NCI-H2227 (cell line): ENCODE data around the gene XYLT1.
A peak's percentile ranks its signal among the peaks of the same experiment; 100 is the strongest.
"Not testable (repeated sequence)": the region's sequence is repeated elsewhere in the genome, so short reads cannot be mapped to it uniquely, and the experiment has no call there.

Source experiments
- DNase-seq: peaks from one replicate; lab custom pipeline; 2025; ENCODE audit not compliant: unreplicated experiment; lab: John Stamatoyannopoulos, UW

Gene XYLT1

DNA sequence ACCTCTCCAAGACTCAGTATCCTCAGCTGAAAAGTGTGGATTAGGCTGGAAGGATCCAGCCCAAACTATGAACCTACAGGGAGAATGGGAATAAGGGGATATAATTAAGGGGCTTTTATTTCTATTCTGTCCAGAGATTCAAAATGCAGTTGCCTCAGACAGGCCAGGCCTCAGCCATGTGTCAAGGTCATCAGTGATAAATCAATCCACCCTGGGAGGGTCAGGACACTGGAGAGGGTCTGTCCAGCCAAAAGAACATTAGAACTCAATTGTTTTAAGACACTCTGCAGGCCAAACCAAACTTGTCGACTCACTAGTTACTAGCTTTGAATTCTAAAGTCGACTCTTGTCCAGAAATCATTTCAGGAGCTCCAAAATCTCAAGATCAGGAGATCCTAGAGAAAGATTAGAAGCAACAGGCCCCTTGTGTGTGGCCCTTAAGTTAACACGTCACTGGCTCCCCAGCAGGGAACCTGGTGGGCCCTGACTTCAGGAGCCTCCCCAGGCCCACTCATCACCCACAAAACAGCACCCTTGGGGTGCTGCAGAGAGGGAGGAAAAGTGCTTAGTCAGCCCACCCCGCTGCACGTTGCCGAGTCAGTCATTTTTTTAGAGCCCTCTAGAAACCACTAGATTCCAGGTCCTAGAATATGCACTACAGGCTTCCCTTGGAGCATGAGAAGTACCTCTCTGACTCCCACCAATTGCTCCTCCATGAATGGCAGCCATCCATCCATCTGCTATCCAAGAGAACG lies 156.8 kb downstream of the XYLT1 start:
- no peak for DNase-seq

DNA sequence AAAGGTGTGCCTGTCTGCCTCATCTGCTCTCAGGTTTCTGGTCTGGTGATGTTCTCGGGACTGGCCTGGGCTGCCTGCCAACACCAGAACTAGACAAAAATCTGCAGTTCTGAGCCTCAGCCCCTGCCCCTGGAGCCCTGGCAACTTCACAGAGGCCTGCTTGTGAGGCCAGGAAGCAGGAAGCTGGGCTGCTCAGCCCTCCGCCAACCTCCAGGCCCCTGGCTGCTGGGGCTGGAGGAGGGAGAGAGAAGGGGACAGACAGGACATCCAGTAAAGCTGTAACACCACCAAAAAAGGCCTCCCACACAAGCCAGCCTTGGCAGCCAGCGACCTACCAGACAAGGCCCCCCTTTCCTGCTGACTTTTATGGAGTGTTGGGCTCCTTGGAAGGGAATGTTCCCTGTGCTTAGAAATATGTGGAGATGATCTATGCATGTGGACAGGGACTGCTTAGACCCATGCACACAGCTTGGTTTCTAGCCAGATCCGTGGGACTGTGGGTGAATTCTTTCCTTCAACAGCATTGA lies 157.6 kb downstream of the XYLT1 start:
- DNase-seq = no peak

DNA sequence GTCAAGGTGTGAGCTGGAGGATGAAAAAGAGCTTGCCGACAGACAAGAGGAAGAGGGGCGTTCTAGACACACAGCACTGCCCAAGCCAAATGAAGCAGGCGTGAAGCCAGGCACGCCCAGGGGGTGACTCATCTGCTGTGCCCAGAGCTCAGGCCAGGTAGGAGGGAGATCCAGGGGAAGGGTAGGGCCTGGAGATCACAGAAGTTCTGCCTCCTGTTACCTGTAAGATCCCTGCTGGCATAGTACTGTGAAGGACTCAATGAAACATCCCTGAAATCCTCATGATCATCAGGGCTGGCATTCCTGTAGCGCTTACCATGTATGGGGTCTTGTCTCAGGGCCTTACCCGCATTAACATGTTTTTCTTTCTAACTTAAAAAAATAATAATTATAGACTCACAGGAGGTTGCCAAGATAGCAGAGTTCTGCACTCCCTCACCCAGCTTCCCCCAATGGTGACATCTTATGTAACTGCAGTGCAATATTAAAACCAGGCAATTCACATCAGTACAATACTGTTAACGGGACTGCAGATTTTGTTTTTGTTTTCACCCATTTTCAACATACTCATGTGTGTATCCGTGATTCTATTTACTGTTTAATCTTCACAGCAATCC lies 158.6 kb downstream of the XYLT1 start:
- DNase-seq = no peak

DNA sequence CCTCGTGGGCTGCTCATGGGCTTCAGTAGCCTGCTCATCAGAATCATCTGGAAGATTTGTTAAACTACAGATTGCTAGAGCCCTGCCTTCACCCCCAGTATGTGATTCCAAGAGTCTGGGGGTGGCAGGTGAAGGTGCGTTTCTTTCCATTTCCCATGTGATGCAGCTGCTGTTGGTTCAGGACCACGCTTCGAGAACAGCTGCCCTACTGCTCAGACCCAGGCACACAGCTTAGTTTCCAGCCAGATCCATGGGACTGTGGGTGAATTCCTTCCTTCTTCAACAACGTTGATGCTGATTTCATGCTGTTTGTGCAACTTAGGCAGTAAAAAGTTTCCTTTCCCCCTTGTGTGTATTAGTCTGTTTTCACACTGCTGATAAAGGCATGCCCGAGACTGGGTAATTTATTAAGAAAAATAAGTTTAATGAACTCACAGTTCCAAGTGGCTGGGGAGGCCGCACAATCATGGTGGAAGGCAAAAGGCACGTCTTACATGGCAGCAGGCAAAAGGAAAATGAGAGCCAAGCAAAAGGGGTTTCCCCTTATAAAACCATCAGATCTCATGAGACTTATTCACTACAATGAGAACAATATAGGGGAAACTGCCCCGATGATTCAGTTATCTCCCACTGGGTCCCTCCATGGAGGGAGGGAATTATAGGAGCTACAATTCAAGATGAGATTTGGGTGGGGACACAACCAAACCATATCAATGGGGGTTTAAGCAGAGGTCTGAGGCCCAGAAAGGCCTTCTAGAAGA lies 159.2 kb downstream of the XYLT1 start:
- DNase-seq = no peak

DNA sequence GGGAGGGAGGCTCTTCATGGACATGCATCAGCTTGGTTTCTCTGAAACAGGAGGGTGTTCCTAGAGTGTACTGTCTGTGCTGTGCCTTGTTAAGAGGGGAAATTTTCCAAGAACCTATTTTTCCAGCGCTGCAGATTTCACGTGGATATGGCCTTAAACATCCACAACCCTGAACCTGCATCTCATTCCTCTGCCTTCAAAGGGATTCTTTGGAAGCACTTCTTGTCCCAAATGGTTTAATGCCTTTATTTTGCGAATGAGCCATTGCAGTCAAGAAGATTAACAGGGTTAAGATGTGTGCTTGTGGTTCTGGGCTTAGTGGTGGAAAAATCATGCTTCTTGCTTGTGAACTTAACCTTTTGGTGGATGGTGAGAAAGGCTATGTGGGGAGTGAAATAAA lies 161.2 kb downstream of the XYLT1 start:
- no peak for DNase-seq

DNA sequence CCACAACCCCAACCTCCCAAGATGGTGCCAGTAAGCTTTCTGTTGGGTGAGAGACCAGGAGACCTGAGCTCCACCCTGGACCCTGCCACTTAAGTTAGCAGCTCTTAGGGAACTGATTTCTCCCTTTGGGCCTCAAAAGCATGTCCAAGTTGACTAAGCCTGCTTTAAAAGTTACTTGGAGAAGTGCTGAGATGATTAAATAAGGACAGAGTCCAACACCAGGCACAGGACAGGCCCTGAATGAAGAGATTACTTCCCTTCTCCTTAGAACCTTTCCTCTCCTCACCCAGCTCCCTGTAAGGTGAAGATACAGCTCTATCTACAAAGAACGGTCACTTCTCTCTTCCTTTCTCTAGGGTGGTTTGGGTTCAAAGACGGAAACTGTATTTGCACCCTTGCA lies 162.6 kb downstream of the XYLT1 start:
- DNase-seq = no peak

DNA sequence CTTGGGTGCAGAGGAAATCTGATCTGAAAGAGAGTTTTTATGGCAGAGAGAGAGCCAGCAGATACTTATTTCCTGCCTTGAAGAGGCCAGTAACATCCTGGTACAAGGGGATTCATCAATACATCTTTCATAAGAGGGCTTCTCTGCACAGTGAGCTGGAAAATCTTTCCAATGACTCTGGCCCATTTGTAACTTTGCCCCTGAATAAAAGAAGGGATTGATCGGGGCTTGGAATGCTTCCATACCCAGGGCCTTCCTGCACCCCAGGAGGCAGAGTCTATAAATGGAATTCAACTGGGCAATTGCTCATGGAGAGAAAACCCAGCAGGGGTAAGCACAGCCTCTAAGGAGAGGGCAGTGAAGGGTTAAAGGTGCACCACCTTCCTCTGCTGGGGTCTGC lies 163.3 kb downstream of the XYLT1 start:
- DNase-seq = no peak

DNA sequence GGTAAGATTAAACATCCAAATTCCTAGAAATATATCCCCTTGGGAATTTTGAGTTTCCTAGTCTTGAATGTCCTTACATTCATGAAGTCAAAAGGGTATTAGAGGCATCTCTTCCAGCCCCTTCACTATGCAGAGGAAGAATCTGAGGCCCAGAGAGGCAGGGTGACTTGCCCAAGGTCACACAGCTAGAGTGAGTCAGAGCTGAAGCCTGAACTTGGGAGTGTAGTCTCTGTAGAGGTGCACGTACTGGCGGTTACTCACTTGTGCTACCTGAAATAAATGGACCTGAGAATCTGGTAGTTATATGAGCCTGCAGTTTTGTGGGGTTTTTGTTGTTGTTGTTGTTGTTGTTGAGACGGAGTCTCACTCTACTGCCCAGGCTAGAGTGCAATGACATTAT lies 164.0 kb downstream of the XYLT1 start:
- DNase-seq = no peak

DNA sequence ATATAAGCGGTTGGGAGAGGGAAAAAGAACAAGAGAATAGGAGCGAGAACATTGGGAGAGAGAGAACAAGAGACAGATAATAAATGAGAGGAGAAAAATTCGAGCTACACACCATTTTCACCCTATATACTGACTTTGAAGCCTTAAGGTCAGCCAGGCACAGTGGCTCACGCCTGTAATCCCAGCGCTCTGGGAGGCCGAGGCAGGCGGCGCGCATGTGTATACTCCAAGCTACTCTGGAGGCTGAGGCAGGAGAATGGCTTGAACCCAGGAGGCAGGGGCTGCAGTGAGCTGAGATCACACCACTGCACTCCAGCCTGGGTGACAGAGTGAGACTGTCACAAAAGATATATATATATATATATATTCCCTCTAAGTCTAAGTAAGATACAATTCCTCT lies 164.5 kb downstream of the XYLT1 start:
- DNase-seq = not testable (repeated sequence)

DNA sequence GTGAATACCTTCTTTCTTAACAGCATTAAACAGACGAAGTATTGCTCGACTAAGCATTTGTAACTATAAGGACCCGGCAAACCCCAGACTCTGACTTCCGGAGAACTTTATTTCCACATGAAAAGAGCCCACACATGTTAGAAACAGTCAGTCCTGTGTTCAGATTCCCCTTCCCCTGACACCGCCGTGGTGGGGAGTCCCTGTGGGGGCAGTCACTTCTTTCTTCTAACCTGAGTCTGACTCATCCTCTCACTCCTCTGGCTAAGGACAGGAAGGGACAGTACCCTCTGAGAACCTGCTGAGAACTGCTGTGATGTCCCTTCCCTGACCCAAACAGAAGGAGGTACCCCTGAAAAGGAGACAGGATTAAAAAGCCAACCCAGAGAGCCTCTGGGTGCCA lies 165.1 kb downstream of the XYLT1 start:
- DNase-seq = no peak

DNA sequence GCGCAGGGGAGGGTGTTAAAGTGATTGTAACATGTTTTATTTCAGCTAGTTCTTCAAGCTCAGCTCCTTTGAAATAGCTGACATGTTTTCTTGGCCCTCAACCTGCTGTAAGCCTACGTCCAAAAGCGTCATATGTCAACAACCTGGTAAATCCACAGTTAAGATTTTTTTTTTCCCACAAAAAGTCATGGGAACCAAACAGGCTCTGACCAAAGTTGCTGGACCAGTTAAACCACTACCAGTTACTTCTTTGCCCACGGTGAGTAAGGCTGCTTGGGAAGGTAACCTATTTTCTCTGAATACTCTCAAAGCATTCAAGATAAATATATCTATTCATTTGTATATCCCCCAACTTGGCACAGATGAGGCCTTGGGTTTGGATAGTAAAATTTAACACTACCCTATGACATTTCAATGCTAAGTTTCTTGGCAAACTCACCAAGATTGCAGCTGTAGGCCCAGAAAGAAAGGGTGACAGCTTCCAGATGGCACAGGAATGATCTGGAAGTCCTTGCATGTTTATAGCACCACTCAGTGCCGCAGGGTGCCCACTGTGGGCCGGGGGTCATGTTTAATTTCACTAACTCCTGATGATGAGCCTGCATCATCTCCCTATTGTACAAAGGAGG lies 166.2 kb downstream of the XYLT1 start:
- DNase-seq = no peak

DNA sequence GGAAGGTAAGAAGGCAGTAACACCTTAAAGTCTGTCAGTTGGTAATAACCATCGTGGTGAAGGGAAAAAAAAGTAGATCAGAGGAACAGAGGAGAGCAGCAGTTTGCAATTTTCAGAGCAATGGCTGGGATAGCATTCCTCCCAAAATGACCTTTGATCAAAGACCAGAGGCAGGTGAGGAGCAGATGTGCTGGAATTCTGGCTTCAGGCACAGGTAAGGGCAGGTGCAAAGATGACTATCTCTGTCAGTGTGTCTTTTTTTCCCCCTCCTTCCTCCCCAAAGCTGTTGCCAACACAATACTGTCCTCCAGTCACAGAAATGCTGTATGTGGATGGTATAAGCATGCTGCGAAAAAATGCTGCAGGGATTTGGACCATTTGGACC lies 166.7 kb downstream of the XYLT1 start:
- DNase-seq = no peak

DNA sequence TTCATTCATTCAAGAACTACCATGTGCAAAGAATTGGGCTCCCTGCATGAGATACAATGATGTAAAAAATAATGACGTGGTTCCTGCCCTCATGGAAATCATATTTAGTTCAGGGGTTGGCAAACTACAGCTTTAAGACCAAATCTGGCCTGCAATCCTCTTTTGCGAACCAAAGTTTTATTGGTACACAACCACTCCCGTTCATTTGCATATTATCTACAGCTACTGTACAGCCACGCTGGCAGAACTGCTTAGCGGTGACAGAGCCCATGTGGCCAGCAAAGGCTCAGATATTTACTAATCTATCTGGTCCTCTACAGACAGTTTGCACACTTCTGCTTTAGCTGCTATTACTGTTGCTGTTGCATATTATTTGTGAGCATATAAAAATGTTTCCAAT lies 167.7 kb downstream of the XYLT1 start:
- DNase-seq = no peak

DNA sequence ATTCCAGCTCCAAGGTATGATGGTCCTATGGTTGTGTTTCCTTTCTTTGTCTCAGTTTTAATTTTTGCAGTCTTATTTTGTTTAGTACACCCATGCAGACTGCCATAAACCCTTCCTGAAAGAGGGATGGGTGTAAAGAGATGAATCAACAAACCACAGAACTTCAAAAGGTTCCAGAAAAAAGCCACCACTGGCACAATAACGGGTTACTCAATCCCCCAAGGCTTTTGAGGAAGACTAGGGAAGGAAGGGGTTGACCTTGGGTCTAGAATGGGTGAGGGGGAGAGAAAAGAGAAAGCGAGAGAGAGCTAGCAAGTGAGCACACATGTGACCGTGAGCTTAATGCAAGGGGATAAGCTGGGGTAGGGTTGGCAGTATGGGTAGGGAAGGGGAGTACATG lies 168.1 kb downstream of the XYLT1 start:
- no peak for DNase-seq

DNA sequence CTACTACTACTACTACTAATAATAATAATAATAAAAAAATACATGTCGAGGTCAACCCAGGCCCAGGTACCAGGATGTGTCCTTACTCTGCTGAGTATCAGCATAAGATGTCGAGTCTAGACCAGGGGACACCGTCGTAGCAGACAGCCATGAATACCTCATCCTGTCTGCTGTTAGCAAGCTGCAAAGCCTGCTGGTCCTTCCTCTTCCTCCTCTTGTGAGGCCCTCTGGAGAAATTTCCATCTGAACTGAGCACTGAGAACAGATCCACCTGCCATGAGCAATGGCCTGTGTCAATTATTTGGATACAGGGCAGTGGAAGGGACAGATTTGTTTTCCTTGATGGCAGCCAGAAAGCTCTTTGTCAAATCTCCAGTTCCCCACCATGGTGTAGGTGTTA lies 168.5 kb downstream of the XYLT1 start:
- DNase-seq = no peak

DNA sequence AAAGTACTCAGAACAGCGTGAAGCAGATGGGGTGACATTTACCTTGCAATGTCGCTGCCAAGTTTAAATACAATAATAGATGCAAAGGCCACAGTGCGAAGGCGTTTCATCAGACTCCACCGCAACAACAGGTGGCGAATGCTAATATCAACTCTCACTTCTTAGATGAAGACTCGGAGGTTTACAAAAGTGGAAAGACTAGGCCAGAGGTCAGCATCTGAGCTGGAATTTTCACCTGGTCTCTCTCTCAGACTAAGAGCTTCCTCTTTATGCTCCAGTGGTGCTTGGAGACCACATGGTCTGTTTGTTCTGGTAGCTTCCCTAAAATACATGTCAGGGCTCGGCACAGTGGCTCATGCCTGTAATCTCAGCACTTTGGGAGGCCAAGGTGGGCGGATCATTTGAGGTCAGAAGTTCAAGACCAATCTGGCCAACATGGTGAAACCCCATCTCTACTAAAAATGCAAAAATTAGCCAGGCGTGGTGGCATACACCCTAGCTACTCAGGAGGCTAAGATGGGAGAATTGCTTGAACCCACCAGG lies 169.1 kb downstream of the XYLT1 start:
- no peak for DNase-seq

DNA sequence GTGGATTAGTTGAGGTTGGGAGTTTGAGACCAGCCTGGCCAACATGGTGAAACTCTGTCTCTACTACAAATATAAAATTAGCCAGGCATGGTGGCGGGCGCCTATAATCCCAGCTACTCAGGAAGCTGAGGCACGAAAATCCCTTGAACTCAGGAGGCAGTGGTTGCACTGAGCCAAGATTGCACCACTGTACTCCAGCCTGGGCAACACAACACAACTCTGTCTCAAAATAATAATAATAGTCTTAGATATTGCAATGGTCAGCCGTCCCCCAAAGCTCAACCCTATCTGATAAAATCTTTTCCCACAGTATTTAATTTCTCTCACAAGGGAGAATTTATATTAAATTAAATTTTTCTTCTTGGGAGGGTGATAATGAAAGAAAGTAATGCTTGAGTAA lies 169.6 kb downstream of the XYLT1 start:
- DNase-seq = no peak

DNA sequence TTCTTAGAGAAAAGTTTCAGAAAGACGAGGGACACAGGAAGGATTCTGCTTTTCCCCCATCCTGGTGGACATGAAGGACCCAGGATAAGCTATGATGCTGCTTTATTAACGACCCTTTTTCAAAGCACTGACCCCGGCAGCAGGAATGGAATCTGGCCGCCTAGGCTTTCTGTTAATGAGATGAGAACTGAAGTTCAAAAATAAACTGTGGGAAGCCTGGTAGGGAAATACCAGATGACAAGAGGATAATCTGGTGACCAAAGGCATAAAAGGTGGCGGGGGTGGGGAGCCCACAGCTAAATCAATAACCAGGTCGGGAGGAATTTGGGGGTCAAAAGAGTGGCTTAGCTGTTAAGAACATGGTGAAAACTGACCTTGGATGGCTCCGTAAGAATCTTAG lies 171.0 kb downstream of the XYLT1 start:
- no peak for DNase-seq

DNA sequence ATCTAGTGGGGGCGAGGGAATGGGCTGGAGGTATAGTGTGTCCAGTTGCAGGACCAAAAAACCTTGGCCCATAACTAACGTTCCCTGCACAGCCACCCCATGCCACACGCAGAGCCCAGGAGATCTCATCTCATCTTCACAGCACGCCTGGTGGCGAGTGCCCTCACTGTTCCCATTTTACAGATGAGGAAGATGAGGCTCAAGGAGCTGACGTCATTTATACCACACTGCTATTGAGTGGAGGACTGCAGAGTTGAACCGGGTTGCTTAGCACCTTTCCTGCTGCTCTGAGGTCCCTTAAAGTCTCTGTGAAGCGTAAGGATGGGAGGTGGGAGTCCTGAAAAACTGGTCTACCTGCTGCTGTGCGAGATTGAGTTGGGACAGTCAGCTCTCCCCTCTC lies 172.5 kb downstream of the XYLT1 start:
- DNase-seq = no peak

DNA sequence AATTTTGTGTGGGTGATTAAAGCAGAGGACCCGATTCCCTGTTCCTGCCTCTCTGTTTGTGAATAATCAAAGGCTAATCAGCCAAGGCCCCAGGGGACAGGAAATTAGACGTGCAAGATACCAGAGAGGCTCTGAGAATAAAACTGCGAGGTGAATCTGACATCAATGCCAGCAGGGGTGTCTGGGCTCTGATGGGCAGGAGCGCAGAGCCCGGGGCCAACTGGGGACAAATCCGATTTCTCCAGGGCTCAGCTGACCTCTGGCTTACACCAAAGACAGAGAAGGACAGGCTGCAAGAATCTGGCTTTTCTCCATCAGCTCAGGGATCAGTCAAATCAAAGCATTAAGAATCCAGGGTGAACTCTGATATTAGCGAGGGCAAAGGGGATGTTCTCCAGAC lies 174.3 kb downstream of the XYLT1 start:
- DNase-seq = peak; percentile 20

DNA sequence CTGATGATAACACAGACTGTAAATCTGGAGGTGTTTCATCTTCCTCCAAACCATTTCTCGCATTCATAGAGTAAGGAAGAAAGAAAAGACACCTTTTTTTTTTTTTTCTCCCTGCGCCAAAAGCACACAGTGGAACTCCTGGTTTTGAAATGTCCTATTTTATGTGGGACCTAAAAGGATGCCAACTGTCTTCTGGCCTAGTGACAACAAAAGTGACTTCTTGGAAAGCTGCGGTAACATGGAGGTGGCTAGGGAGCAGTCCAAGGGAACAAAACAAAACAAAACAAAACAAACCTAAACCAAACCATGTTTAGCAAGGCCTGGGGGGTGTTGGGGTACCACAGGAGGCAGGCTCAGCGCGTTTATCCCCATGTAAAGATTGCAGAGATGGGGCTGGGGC lies 174.8 kb downstream of the XYLT1 start:
- DNase-seq = no peak
